Suprapubic skin (tissue), 4 donors: ENCODE measurements around the gene LUC7L2. TPM values are rescaled to one million over a fixed set of nuclear protein-coding genes. Genes with fewer than 3 reads are reported as not detected.
A peak's percentile ranks its signal among the peaks of the same experiment; 100 is the strongest.

Experiments used
- DNase-seq, 2 donors: peaks; one replicate each; pipeline ENCODE4 v3.0.0-alpha.2; 2019; ENCODE audit warnings: low spot score in 2 of 2
- H3K27ac ChIP-seq: fragments of 200-600 bp; sonication (generic); one replicate; pipeline ENCODE4 v1.5.1; 2019
- H3K27me3 ChIP-seq: fragments of 200-600 bp; sonication (generic); one replicate; pipeline ENCODE4 v1.5.1; 2019
- H3K36me3 ChIP-seq: fragments of 200-600 bp; sonication (generic); one replicate; pipeline ENCODE4 v1.5.1; 2019
- H3K4me1 ChIP-seq: fragments of 200-600 bp; sonication (generic); one replicate; pipeline ENCODE4 v1.5.1; 2019
- H3K4me3 ChIP-seq: fragments of 200-600 bp; sonication (generic); one replicate; pipeline ENCODE4 v1.5.1; 2019; ENCODE audit warnings: mild to moderate bottlenecking
- H3K9me3 ChIP-seq: fragments of 200-600 bp; sonication (generic); one replicate; pipeline ENCODE4 v1.5.1; 2019
- CTCF ChIP-seq, 2 donors: fragments of 200-600 bp in 1 of 2; fragments of 450-650 bp in 1 of 2; sonication (generic) in 1 of 2; IDR thresholded peaks; one replicate each; pipeline ENCODE4 v1.5.1; 2016 to 2019; ENCODE audit warnings: antibody characterized with exemption in 2 of 2, mild to moderate bottlenecking in 1 of 2, moderate library complexity in 1 of 2
- EP300 ChIP-seq: sonication (generic); formaldehyde crosslinking; IDR thresholded peaks from one replicate; pipeline ENCODE4 v1.6.1; 2017; ENCODE audit warnings: antibody characterized with exemption
- POLR2A ChIP-seq, 2 donors: fragments of 450-650 bp; IDR thresholded peaks; one replicate each; pipeline ENCODE4 v1.6.1; 2017; ENCODE audit warnings: antibody characterized with exemption in 2 of 2, mild to moderate bottlenecking in 2 of 2, moderate library complexity in 2 of 2
- POLR2AphosphoS5 ChIP-seq, 3 donors: sonication (generic); formaldehyde crosslinking; IDR thresholded peaks; one replicate each; pipeline ENCODE4 v1.6.1; 2017; ENCODE audit warnings: antibody characterized with exemption in 3 of 3
- WGBS: methylation state at CpG from one replicate; pipeline ENCODE4 v1.1.5; 2018; 5-methylcytosine and 5-hydroxymethylcytosine counted together
- total RNA-seq, 4 donors: library from RNA; depleted of rRNA; stranded (reverse); fragments of >200 nt; gene quantifications; one replicate each; pipeline ENCODE4 v1.1.0, GENCODE V29; 2016

LUC7L2 gene
- total RNA-seq, 4 donors from 2014 or later, result 39.7 to 115 (median 51.5) TPM

GRCh38 chr7:139358541-139359365, 941 bp upstream of the LUC7L2 start:
- H3K27ac ChIP-seq, result peak overlapping the region; percentile 99
- TF ChIP-seq CTCF (IDR thresholded peaks at IDR 0.05), result no peak
- no peak for TF ChIP-seq POLR2AphosphoS5 (IDR thresholded peaks at IDR 0.05)
- TF ChIP-seq POLR2A (IDR thresholded peaks at IDR 0.05), result no peak
- TF ChIP-seq EP300, result no peak
- H3K36me3 ChIP-seq, result no peaks in the 10 kb centered on the region
- 6% methylated on average over 18 of the region's 39 CpGs for WGBS
- no peak for DNase-seq
- peaks cover 33% of the 10 kb centered on the region for H3K4me1 ChIP-seq
- peak overlapping the region; percentile 81 for H3K4me3 ChIP-seq
- H3K27me3 ChIP-seq, result no peaks in the 10 kb centered on the region
- H3K9me3 ChIP-seq, result no peaks in the 10 kb centered on the region

GRCh38 chr7:139360210-139360947, 685 bp downstream of the LUC7L2 start:
- H3K4me1 ChIP-seq, result peaks cover 33% of the 10 kb centered on the region
- 0% methylated on average over 24 of the region's 47 CpGs for WGBS

GRCh38 chr7:139360948-139361307, 1.2 kb downstream of the LUC7L2 start:
- Histone ChIP-seq H3K9me3 (no peaks in the 10 kb centered on the region), H3K36me3 (peaks cover 10% of the 10 kb centered on the region), H3K4me3 (peak overlapping the region; percentile 81), H3K4me1 (peaks cover 37% of the 10 kb centered on the region), H3K27ac (peak overlapping the region; percentile 99), H3K27me3 (no peaks in the 10 kb centered on the region)
- DNase-seq, result no peak
- 0% methylated on average over 2 of the region's 2 CpGs for WGBS
- TF ChIP-seq POLR2AphosphoS5 (IDR thresholded peaks at IDR 0.05), result no peak
- no peak for TF ChIP-seq CTCF (IDR thresholded peaks at IDR 0.05)
- TF ChIP-seq POLR2A (IDR thresholded peaks at IDR 0.05), result no peak
- TF ChIP-seq EP300, result no peak

More at GRCh38 chr7:139360210-139360947, 685 bp downstream of the LUC7L2 start:
- peak; percentile 99 for DNase-seq
- Histone ChIP-seq H3K4me3 (peak overlapping the region; percentile 81), H3K27ac (peak overlapping the region; percentile 99), H3K9me3 (no peaks in the 10 kb centered on the region), H3K27me3 (no peaks in the 10 kb centered on the region), H3K36me3 (peaks cover 4% of the 10 kb centered on the region)
- TF ChIP-seq POLR2AphosphoS5 (IDR thresholded peaks at IDR 0.05) (peak in 1 of 3 donors; percentile 20), CTCF (IDR thresholded peaks at IDR 0.05) (no peak), POLR2A (IDR thresholded peaks at IDR 0.05) (peak in 1 of 2 donors; percentile 48)

- TF ChIP-seq POLR2AphosphoS5 (IDR thresholded peaks at IDR 0.05) (no peak), CTCF (IDR thresholded peaks at IDR 0.05) (no peak), EP300 (no peak), POLR2A (IDR thresholded peaks at IDR 0.05) (no peak)
- Histone ChIP-seq H3K9me3 (no peaks in the 10 kb centered on the region), H3K27ac (peak overlapping the region; percentile 99), H3K4me3 (peak overlapping the region; percentile 81), H3K4me1 (peaks cover 41% of the 10 kb centered on the region), H3K27me3 (no peaks in the 10 kb centered on the region), H3K36me3 (peaks cover 11% of the 10 kb centered on the region)
- WGBS, result 8% methylated on average over 3 of the region's 3 CpGs
- no peak for DNase-seq
These were observed 1.8 kb downstream of the LUC7L2 start for GRCh38 chr7:139361523-139361922.

DNA sequence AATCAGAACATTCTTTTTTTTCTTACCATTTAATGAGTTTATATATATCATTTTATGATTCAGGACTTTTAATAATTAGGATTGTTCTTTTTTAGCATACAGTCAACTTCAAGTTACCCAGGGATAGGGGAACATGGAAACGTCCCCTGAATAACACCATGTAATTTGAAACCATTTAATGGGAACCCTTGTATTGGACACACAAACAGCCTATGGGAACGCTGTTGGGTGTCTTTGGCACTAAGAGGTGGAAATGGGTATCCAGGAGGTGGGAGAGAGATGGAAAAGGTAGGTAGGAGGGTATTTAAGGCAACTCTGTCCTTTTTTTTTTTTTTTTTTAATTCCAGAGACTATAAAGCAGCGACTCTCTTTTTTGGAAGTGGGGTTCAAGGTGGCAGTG, 2.6 kb downstream of the LUC7L2 start:
- Histone ChIP-seq H3K4me1 (peaks cover 47% of the 10 kb centered on the region), H3K27ac (no peak overlapping the region), H3K27me3 (no peaks in the 10 kb centered on the region), H3K36me3 (peaks cover 11% of the 10 kb centered on the region), H3K9me3 (no peaks in the 10 kb centered on the region), H3K4me3 (no peak overlapping the region)
- 42% methylated on average over 3 of the region's 3 CpGs for WGBS
- no peak for DNase-seq
- TF ChIP-seq POLR2A (IDR thresholded peaks at IDR 0.05) (no peak), EP300 (no peak), POLR2AphosphoS5 (IDR thresholded peaks at IDR 0.05) (no peak), CTCF (IDR thresholded peaks at IDR 0.05) (no peak)
